PC-9 (cell line): ENCODE measurements around the gene MVP. TPM values are rescaled to one million over a fixed set of nuclear protein-coding genes. Genes with fewer than 3 reads are reported as not detected.

Experiments
- BruUV-seq: library from RNA; stranded (reverse); fragments of 400-500 nt; replicated peaks from 2 replicates; lab custom pipeline; 2021; lab: Mats Ljungman, UMichigan
- CTCF ChIA-PET: fragments of 300-600 bp; sonication (Branson Sonifier 250); formaldehyde crosslinking; loops from one replicate; lab custom pipeline; 2022; ENCODE audit warnings: antibody characterized with exemption; lab: Charles Lee
- POLR2A ChIA-PET: fragments of 300-600 bp; sonication (Branson Sonifier 250); formaldehyde crosslinking; loops from one replicate; lab custom pipeline; 2022; ENCODE audit warnings: antibody characterized with exemption; ENCODE audit not compliant: unreplicated experiment; lab: Charles Lee
- DNase-seq, 2 experiments: peaks; one replicate each; pipeline versions ENCODE4 v3.0.0 to v3.0.0-alpha.2; 2015 to 2022; ENCODE audit warnings: mixed read lengths in 1 of 2
- H2AFZ ChIP-seq: fragments of 200-600 bp; sonication (generic); 2 replicates; pipeline ENCODE4 v1.8.1; 2017; ENCODE audit warnings: antibody characterized with exemption
- H3F3A ChIP-seq: fragments of 200-600 bp; sonication (generic); 2 replicates; pipeline ENCODE4 v1.8.1; 2017; ENCODE audit warnings: antibody characterized with exemption, mild to moderate bottlenecking, low read depth; ENCODE audit not compliant: insufficient read depth
- H3K27ac ChIP-seq: fragments of 200-600 bp; sonication (generic); 2 replicates; pipeline ENCODE4 v1.6.1; 2016; ENCODE audit warnings: mixed run types
- H3K27me3 ChIP-seq: fragments of 200-600 bp; sonication (generic); 2 replicates; pipeline ENCODE4 v1.6.1; 2016; ENCODE audit warnings: low read depth, mixed run types; ENCODE audit not compliant: insufficient read depth
- H3K36me3 ChIP-seq: fragments of 200-600 bp; sonication (generic); 2 replicates; pipeline ENCODE4 v1.6.1; 2016; ENCODE audit warnings: low read depth, mixed run types
- H3K4me1 ChIP-seq: fragments of 200-600 bp; sonication (generic); replicated peaks from 2 replicates; pipeline ENCODE4 v1.6.1; 2016; ENCODE audit warnings: mixed run types; ENCODE audit not compliant: insufficient read depth
- H3K4me2 ChIP-seq: fragments of 200-600 bp; sonication (generic); 2 replicates; pipeline ENCODE4 v1.6.1; 2017; ENCODE audit warnings: mixed run types
- H3K4me3 ChIP-seq: fragments of 200-600 bp; sonication (generic); 2 replicates; pipeline ENCODE4 v1.6.1; 2016; ENCODE audit warnings: mixed run types
- H3K79me2 ChIP-seq: fragments of 200-600 bp; sonication (generic); 2 replicates; pipeline ENCODE4 v1.6.1; 2017; ENCODE audit warnings: low read depth, mixed run types
- H3K9me2 ChIP-seq: fragments of 200-600 bp; sonication (generic); 2 replicates; pipeline ENCODE4 v1.8.1; 2017; ENCODE audit warnings: mild to moderate bottlenecking; ENCODE audit not compliant: insufficient read depth
- H3K9me3 ChIP-seq: fragments of 200-600 bp; sonication (generic); 2 replicates; pipeline ENCODE4 v1.8.1; 2016; ENCODE audit warnings: low read depth; ENCODE audit not compliant: insufficient read depth
- H4K20me1 ChIP-seq: fragments of 200-600 bp; sonication (generic); 2 replicates; pipeline ENCODE4 v1.8.1; 2017; ENCODE audit not compliant: insufficient read depth
- EZH2 ChIP-seq: fragments of 200-600 bp; sonication (generic); IDR thresholded peaks from 2 replicates; pipeline ENCODE4 v1.8.0; 2017; ENCODE audit warnings: antibody characterized with exemption, low read depth
- intact Hi-C: fragments of 100-400 bp; cut with micrococcal nuclease; formaldehyde crosslinking; loops from one replicate; pipeline ENCODE4 v1.10.0; 2022; ENCODE audit not compliant: unreplicated experiment
- total RNA-seq: library from RNA; stranded (reverse); gene quantifications from 2 replicates; pipeline ENCODE4 v1.2.3, GENCODE V29; 2021
- TF ChIP-seq, protein P1 (sequence below): fragments of 200-600 bp; sonication (generic); conservative IDR thresholded peaks from 2 replicates; pipeline ENCODE4 v1.6.1; 2017; ENCODE audit warnings: mixed run types, antibody characterized with exemption, mild to moderate bottlenecking, moderate library complexity

Gene MVP
- total RNA-seq, 1 experiment from 2014 or later, result 208 TPM

DNA sequence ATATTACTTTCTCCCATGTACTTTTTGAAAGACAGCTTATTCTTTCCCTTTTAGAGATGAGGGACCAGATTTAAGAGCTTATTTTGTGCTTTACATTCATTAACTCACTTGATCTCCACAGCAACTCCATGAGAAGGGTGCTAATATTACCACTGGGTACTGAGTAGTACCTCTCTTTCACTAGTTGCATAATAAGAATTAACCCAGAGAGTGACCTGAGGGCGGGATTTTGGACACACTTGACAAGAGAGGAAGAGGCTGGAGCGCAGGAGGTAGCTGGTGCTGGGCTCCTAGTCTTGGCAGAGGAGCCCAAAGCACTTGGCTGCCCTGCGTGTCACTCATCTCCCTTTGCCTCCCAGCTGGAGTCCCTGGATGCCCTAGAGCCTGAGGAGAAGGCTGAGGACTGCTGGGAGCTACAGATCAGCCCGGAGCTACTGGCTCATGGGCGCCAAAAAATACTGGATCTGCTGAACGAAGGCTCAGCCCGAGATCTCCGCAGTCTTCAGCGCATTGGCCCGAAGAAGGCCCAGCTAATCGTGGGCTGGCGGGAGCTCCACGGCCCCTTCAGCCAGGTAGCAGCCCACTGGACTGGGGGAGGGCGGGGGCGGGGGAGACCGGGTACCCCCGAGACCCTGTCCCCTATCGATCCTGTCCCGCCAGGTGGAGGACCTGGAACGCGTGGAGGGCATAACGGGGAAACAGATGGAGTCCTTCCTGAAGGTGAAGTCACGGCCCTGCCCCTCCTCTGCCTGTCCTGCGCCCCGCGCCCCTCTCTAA, 15.6 kb upstream of the MVP start:
- CTCF ChIA-PET, result interaction anchor here (1.4 kb wide), 1 partner anchor 44 kb away, joined by 3 read pairs; no protein-coding TSS in a partner anchor

DNA sequence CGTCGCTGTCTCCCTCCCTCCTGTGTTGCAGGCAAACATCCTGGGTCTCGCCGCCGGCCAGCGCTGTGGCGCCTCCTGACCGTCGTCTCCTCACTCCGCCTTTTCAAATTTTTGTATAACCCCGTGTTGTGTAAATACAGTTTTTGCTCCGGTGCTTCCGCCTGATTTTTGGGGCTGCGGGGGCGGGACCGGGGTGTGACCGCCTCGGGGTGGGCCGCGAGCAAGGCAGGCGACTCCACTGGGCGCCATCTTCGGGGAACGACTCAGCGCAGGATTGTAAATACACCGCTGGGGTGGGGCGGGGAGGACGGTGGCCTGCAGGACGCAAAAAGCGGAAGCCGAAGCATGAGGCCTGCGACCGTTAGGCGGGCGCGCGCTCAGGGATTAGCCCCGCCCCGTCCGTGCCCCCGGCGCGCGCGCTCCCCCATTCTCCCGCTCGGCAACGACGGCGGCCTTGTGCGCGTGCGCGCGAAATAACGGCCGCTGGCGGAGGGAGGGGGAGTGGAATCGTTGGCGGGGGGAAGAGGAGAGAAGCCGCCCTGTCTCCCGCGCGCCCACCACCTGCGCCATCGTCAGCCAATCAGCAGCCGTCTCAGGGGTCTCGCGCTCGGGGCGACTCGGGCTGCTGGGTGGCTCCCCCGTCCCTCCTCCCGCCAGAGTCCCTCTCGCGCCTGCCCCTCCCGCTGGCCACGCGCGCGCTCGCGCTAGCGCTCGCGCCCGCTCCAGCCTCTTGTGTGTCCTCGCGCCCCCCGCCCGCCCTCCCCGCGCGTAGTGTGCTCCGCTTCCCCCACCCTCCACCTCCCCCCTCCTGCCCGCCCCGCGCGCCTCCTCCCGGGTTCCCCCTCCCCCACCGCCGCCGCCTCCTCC, 14.8 kb upstream of the MVP start:
- TF ChIP-seq EZH2, result no peak
- TF ChIP-seq, protein P1, sequence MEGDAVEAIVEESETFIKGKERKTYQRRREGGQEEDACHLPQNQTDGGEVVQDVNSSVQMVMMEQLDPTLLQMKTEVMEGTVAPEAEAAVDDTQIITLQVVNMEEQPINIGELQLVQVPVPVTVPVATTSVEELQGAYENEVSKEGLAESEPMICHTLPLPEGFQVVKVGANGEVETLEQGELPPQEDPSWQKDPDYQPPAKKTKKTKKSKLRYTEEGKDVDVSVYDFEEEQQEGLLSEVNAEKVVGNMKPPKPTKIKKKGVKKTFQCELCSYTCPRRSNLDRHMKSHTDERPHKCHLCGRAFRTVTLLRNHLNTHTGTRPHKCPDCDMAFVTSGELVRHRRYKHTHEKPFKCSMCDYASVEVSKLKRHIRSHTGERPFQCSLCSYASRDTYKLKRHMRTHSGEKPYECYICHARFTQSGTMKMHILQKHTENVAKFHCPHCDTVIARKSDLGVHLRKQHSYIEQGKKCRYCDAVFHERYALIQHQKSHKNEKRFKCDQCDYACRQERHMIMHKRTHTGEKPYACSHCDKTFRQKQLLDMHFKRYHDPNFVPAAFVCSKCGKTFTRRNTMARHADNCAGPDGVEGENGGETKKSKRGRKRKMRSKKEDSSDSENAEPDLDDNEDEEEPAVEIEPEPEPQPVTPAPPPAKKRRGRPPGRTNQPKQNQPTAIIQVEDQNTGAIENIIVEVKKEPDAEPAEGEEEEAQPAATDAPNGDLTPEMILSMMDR, result no peak
- intact Hi-C loops, result loop anchor here (1.0 to 2.0 kb wide), 4 partner anchors 15 to 215 kb away; partner anchors contain the start of genes KIF22 and TAOK2
- ChIA-PET POLR2A (interaction anchor here (0.5 to 1.4 kb wide), 7 partner anchors 10 to 135 kb away, joined by 3 to 22 read pairs (median 4); partner anchors contain the start of genes KIF22 and PAGR1), CTCF (interaction anchor here (0.7 kb wide), 1 partner anchor 194 kb away, joined by 5 read pairs; no protein-coding TSS in a partner anchor)
- Histone ChIP-seq H3K4me3 (peak overlapping the region; percentile 76), H3F3A (peaks cover 58% of the 10 kb centered on the region), H3K4me1 (peaks cover 29% of the 10 kb centered on the region), H3K4me2 (peak overlapping the region; percentile 85), H3K9me3 (no peaks in the 10 kb centered on the region), H2AFZ (peak overlapping the region; percentile 84), H3K79me2 (peaks cover 17% of the 10 kb centered on the region), H4K20me1 (peaks cover 10% of the 10 kb centered on the region; the same call in 1 of the 2 replicates), H3K9me2 (no peaks in the 10 kb centered on the region), H3K27ac (peak overlapping the region; percentile 68), H3K36me3 (0 out of 2 replicates have a peak, but pooled peaks cover 24% of the 10 kb centered on the region), H3K27me3 (no peaks in the 10 kb centered on the region)
- DNase-seq, result peak; percentile 94 to 99
- BruUV-seq, result no TSS peak

More for the DNA sequence above, 15.6 kb upstream of the MVP start:
- Histone ChIP-seq H4K20me1 (peaks cover 10% of the 10 kb centered on the region; the same call in 1 of the 2 replicates), H3K9me2 (no peaks in the 10 kb centered on the region), H3K27ac (peak overlapping the region; percentile 68), H3K79me2 (peaks cover 17% of the 10 kb centered on the region), H3K36me3 (peaks cover 32% of the 10 kb centered on the region; the same call in 1 of the 2 replicates), H3K9me3 (no peaks in the 10 kb centered on the region), H3K4me1 (peaks cover 26% of the 10 kb centered on the region), H3K4me2 (peak overlapping the region; percentile 85), H3K4me3 (peak overlapping the region; percentile 76), H3F3A (peaks cover 55% of the 10 kb centered on the region), H2AFZ (peak overlapping the region; percentile 84), H3K27me3 (no peaks in the 10 kb centered on the region)
- TF ChIP-seq, protein P1, result no peak; the same call in 1 of the 2 replicates
- TF ChIP-seq EZH2, result no peak
- POLR2A ChIA-PET, result interaction anchor here (0.5 to 1.4 kb wide), 5 partner anchors 15 to 847 kb away, joined by 3 to 18 read pairs (median 4); partner anchors contain the start of gene KIF22
- peak in 1 of 2 experiments; percentile 41 for DNase-seq
- TSS peak; percentile 67 for BruUV-seq
- intact Hi-C loops, result loop anchor here (1.0 kb wide), 3 partner anchors 14 to 169 kb away; partner anchors contain the start of genes KIF22 and TAOK2
